ELF-1 (cell line): ENCODE data around the gene UBE2J2.

ENCODE experiments used
- DNase-seq: peaks from one replicate; pipeline ENCODE4 v3.0.0-alpha.2; 2016; ENCODE audit warnings: low read depth, low spot score

UBE2J2 gene

GRCh38 chr1:1296070-1297061 is 22.7 kb upstream of the UBE2J2 start:
- DNase-seq = no peak

GRCh38 chr1:1295154-1295923 is 21.7 kb upstream of the UBE2J2 start:
- no peak for DNase-seq

- no peak for DNase-seq
Observed at GRCh38 chr1:1294250-1294890, 20.7 kb upstream of the UBE2J2 start.

DNA sequence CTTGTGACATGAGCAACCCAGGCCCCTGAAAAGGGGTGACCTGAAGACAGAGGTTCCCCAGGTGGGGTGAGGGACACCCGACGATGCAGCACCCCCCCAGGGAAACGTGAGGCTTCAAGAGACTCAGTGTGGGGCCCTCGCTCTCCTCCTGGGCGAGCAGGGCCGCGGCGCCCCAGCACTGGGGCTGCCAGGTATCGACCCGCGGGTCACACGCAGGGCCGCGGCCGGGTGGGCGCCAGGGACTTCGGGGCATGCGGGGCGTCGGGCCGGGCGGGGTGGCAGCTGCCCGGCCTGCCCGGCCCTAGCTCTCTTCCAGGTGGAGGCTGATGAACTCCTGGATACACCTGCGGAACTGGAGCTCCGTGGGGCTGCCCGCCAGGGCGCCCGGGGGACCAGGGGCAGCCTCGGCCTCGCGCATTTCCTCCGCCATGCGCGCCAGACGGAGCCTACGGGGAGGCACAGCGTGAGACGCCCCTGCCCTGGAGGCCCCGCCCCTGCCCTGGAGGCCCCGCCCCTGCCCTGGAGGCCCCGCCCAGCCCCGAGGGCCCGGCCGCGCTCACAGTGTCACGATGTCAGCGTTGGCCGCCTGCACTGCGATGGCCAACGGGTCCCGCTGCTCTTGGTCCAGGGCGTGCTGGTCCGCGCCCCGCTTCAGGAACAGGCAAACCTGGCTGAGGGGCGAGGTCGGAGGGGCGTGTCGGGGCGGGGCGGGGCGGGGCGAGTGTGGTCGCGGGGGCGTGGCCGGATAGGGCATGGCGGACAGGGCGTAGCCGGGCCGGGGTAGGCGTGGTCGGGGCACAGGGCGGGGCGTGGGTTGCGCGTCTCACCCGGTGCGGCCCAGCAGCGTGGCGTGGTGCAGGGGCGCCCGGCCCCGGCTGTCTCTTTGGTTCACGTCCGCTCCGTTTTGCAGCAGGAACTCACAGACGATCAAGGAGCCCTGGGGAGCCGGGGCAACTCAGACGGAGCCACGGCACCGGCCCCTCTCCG is 19.9 kb upstream of the UBE2J2 start:
- DNase-seq = no peak

DNA sequence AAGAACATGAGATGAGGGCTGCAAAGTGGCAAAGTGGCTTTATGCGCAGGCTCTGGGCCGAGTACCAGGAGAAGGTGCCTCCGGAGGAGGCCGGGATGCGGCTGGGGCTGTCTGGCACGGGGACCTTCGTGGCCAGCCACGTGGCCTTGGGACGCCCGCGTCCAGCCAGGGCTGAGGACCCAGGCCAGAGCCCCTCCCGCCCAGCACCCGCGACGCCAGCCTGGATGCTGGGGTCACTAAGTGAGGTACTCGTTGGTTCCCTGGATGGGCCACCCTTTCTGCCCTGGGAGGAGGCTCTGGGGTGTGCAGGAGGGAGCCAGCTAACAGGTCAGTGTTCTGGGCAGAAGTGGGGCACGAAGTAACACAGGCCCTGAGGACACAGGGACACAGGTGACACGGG is 19.2 kb upstream of the UBE2J2 start:
- no peak for DNase-seq

DNA sequence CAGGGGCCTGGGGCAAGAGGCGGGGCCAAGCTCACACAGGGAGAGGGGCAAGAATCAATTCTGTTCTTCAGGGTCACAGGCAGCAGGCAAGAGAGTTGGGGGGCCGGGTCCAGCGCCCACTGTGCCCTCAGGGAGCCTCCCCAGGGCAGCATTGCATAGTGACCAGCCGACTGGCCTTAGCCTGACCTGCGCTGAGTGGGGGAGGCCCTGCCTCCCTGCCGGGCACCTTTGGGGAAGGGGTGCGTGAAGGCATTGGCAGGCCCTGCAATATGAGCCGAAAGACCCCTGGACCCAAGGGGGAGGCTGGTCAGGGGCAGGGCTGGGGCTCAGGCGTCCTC is 18.8 kb upstream of the UBE2J2 start:
- DNase-seq = no peak

GRCh38 chr1:1291548-1292441 is 18.1 kb upstream of the UBE2J2 start:
- peak; percentile 87 for DNase-seq

DNA sequence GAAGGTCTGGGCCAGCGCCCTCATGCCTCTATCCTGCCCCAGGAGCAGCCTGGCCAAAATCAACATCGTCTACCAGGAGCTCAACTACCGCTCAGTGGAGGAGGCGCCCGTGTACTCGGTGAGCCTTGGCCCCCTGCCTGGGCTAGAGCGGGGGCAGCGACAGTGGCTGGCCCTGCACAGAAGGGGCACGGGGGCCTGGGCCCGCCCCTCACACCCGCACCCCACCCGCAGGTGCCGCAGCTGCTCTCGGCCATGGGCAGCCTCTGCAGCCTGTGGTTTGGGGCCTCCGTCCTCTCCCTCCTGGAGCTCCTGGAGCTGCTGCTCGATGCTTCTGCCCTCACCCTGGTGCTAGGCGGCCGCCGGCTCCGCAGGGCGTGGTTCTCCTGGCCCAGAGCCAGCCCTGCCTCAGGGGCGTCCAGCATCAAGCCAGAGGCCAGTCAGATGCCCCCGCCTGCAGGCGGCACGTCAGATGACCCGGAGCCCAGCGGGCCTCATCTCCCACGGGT is 17.4 kb upstream of the UBE2J2 start:
- no peak for DNase-seq

DNA sequence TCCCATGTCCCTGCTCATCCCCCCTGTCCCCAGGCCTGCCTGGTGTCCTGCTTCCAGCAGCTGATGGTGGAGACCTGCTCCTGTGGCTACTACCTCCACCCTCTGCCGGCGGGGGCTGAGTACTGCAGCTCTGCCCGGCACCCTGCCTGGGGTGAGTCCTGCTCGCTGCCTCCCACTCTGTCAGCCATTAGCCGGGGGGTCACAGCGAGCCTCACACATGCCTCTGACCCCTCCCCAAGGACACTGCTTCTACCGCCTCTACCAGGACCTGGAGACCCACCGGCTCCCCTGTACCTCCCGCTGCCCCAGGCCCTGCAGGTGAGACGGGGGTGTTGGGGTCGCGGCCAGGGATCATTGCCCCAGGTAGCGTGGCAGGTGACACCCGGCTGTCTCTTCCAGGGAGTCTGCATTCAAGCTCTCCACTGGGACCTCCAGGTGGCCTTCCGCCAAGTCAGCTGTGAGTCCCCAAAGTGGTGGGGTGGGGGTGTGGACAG is 16.6 kb upstream of the UBE2J2 start:
- peak; percentile 77 for DNase-seq

GRCh38 chr1:1287288-1288110 is 13.8 kb upstream of the UBE2J2 start:
- no peak for DNase-seq

- no peak for DNase-seq
Observed at GRCh38 chr1:1286313-1287261, 12.9 kb upstream of the UBE2J2 start.

- DNase-seq = no peak
Observed at GRCh38 chr1:1285611-1286311, 12.1 kb upstream of the UBE2J2 start.

- DNase-seq = no peak
Observed at GRCh38 chr1:1285102-1285571, 11.5 kb upstream of the UBE2J2 start.

GRCh38 chr1:1284221-1285101 is 10.8 kb upstream of the UBE2J2 start:
- no peak for DNase-seq

GRCh38 chr1:1283821-1284220 is 10.2 kb upstream of the UBE2J2 start:
- DNase-seq = no peak

DNA sequence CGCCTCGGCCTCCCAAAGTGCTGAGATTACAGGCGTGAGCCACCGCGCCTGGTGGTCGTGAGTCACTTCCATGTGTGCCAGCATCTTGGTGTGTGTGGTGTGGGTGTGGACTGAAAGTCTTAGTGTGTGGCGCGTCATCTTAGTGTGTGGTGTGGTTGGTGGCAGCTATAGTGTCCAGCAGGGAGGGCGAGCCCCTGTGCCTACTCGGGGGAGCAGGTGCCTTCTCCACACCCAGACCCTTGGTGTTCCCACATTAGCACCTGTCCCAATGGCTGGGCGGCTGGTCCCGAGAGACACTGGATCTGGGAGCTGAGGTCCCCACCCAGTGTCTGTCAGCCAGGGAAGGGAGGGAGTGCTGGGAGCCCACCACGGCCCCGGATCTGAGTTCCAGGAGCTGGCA is 9.3 kb upstream of the UBE2J2 start:
- no peak for DNase-seq
